GF-D8 (cell line): Measurements from ENCODE around the gene PTGDS.
A peak's percentile ranks its signal among the peaks of the same experiment; 100 is the strongest.
"Not testable (repeated sequence)": the region's sequence is repeated elsewhere in the genome, so short reads cannot be mapped to it uniquely, and the experiment has no call there.

Experiments
- DNase-seq: peaks from one replicate; lab custom pipeline; 2025; lab: John Stamatoyannopoulos, UW

The PTGDS gene

DNA sequence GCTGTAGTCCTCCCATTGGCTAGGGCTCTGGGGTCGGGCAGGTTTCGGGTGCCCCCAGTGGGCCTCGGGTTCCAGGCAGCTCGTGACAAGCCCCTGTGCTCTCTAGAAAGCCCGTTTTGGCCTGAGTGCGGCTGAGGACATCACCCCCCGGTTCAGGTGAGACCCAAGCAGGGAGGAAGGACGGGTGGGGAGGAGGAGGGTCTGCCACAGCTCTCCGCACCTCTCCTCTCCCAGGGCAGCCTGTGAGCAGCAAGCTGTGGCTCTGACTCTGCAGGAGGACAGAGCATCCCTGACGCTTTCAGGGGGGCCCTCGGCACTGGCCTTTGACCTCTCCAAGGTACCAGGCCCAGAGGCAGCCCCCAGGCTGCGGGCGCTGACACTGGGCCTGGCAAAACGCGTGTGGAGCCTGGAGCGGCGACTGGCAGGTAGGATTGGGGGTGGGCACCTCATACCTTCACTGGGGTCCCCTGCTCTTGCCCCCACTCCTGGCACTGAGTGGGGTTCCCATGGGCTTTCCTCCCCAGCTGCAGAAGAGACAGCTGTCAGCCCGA lies 15.6 kb downstream of the PTGDS start:
- no peak for DNase-seq

- DNase-seq, result no peak
Observed at GRCh38 chr9:136994180-136994887, 17.0 kb downstream of the PTGDS start.

DNA sequence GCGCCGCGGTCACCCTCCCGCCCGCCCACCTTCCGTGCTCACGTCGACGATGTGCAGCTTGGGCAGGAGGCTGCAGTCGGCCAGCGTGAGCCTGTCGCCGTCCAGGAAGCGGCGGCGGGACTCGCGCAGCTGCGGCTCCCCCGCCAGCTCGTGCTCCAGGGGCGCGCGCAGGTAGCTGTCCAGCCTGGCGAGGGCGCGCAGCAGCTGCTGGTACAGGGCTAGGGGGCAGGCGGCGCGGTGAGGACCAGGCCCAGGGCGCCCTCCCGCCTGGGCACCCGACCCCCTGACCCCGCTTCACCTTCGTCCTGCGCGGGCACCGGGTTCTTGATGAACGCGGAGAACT lies 17.6 kb downstream of the PTGDS start:
- DNase-seq, result no peak

DNA sequence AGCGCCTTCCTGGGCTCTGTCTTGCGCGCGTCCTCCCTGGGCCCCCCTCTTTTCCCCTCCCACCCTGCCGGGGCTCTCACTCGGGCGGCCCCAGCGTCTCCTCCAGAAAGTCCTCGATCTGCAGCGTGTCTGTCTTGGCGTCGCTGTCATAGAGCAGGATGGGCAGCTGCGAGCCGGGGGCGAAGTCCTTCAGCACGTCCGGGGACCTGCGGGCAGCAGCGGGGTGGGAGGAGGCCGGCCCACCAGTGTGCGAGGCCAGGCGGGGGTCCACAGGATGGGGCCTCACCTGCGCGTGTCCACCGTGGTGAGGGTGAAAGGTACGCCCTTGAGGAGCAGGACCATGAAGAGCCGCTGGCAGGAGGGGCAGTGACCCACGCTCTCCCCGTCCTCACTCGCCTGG lies 18.1 kb downstream of the PTGDS start:
- DNase-seq, result no peak

- no peak for DNase-seq
Observed at GRCh38 chr9:136995772-136996311, 18.5 kb downstream of the PTGDS start.

GRCh38 chr9:136996361-136997292 lies 19.3 kb downstream of the PTGDS start, which contains the start of gene CLIC3:
CLIC3 (minus strand) TSS chr9:136996568; CDS start chr9:136996543, 25 bp downstream.
- no peak for DNase-seq

DNA sequence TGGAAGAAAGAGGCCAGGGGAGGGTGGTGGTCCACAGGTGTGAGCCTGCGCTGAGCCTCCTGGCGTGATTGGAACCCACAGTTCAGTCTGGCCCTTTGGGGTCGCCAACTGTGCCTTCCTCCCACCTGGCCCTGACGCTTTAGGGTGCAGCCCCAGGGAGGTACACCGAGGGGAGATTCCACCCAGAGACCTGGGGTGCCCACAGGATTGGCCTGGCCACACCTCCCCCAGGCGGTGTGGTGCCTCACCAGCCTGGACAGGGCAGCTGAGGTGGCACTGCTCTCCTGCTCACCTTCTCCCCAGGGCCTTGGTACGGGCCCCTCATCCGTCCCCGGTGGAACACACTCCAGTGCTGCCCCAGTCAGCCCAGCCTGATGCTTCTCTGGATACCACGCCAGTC lies 20.1 kb downstream of the PTGDS start:
- no peak for DNase-seq

DNA sequence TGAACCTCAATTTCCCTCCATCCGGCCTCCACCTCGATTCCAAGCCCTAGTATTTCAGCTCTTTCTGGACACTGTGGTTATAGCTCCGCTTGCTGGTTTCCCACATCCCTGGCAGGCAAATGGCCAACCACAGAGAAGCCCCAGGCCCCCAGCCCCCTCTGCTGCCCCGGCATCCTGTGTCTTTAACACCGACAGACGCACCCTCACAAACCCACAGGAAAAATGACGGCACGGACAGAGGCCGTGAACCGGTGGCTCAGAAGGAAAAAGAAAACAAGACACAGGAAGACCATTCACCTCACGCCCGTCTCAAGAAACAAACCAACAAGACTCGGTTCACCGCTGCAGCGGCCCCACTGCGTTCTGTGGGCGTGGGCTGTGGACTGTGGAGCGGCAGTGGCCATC lies 20.5 kb downstream of the PTGDS start:
- DNase-seq, result no peak

GRCh38 chr9:137000177-137000930 lies 23.1 kb downstream of the PTGDS start:
- peak; percentile 65 for DNase-seq

DNA sequence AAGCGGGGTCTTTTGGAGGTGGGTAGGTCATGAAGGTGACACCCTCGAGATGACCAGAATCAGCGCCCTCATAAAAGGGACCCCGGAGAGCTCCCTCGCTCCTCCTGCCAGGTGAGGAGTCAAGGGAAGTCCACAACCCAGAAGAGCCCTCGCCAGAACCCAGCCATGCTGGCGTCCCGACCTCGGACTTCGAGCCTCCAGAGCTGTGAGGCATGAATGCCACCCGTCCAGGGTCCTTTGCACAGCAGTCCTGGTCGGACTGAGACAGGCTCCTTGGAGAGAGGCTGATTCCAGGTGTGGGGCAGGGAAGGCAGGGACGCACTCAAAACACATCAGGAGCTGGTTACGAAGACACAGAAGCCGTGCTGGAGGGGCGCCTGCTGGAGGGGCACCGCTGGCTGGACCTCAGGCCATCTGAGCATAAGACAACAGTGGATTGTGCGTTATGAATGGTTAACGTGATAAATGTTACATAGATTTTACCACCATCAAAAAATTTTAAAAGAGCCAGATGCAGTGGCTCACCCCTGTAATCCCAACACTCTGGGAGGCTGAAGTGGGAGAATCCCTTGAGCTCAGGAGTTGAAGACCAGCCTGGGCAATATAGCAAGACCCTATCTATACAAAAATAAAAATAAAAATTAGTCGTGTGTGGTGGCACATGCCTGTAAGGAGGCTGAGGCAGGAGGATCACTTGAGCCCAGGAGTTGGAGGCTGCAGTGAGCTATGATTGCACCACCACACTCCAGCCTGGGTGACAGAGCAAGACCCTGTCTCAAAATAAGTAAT lies 24.7 kb downstream of the PTGDS start:
- no peak for DNase-seq

DNA sequence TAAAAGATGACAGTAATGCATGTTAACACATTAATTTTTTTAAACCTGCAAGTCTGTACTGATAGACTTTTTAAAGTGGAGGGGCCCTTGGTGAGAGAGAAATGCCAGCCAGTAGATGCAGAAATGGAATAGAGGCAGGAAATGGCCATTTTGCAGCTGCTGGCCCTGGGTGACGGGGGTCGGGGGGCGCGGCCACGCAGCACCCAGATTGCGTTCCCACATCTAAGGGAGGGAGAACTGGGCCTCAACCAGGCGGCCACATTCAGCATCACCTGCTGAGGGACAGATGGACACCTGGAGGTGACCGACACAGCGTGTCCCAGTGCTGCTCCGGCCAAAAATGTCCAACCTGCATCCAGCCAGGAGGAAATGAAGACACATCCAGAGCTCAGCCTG lies 25.3 kb downstream of the PTGDS start:
- no peak for DNase-seq

DNA sequence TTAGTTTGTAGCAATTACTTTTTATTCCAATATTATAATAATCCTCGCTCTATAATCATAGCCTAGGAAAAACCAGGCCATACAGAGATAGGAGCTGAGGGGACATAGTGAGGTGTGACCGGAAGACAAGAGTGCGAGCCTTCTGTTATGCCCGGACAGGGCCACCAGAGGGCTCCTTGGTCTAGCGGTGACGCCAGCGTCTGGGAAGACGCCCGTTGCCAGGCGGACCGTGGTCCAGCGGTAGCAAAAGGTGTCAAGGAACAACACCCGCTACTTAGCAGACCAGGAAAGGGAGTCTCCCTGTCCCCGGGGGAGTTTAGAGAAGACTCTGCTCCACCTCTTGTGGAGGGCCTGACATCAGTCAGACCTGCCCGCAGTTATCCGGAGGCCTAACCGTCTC lies 27.0 kb downstream of the PTGDS start:
- not testable (repeated sequence) for DNase-seq

- no peak for DNase-seq
Observed at GRCh38 chr9:137006116-137007003, 29.1 kb downstream of the PTGDS start.

- DNase-seq, result no peak
Observed at GRCh38 chr9:137007108-137007815, 30.0 kb downstream of the PTGDS start.

DNA sequence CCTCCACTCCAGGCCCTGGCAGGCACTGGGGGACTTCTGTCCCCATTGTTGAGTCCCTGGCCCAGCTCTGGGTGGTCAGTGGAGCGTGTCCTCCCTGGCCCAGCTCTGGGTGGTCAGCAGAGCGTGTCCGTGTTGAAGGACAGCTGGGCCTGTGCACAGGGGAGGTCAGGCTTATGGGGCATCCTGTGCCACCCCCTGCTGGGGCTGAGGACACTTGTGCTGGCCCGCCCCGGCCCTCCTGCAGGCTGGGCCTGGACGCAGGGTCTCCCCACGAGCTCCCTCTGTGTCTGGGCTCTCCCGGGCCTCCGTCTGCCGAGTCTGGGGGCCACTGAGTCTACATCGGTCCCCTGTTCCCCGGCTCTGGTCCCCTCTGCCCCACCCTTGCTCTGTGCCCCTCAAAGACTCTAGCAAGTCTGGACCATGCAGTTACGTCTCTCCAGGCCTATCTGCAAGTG lies 30.5 kb downstream of the PTGDS start:
- no peak for DNase-seq

DNA sequence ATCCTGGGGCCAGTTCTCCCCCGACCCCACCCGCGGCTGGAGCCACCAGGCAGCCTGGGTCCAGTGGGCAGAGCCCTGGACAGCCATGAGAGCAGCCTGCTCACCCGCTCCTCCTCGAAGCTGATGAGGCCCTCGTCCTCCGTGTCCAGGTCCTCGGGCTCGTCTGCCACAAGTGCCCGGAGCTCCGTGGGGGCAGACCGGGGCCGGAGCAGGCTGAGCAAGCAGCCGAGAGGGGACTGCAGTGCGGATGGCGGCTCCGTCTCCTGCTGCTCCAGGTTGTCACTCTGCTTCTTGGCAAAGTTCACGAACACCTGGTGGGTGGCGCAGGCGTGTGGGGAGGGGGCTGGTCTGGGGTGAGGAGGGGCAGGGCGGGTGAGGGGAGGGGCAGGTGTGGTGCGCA lies 31.0 kb downstream of the PTGDS start:
- no peak for DNase-seq

GRCh38 chr9:137009217-137009616 lies 31.9 kb downstream of the PTGDS start:
- DNase-seq, result no peak

GRCh38 chr9:137009938-137010732 lies 32.8 kb downstream of the PTGDS start:
- DNase-seq, result no peak

DNA sequence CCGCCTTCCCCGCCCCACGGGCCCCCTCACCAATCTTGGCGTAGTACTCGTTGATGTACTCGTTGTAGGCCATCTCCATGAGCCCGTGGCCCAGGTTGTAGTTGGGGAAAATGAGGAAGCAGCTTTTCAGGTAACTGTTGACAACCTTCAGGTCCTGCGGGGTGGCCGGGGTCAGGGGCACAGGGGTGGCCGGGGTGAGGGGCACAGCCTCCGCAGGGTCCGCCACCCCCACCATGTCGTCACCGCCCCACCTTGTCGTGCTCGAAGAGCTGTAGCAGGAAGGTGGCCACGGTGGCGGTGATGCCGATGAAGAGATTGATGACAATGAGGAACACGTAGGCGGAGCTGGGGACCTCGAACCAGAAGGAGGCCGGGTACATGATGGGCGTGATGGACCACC lies 33.9 kb downstream of the PTGDS start:
- no peak for DNase-seq
